SH-SY5Y (cell line): Measurements from ENCODE around the gene FNDC10.

Experiments
- GATA2 ChIP-seq: IDR thresholded peaks from 2 replicates; pipeline ENCODE4 v1.6.1; 2011; ENCODE audit warnings: mild to moderate bottlenecking, low read depth, low read length
- GATA3 ChIP-seq: IDR thresholded peaks from 2 replicates; pipeline ENCODE4 v1.6.1; 2011; ENCODE audit warnings: low read depth, mild to moderate bottlenecking, low read length, moderate library complexity

The FNDC10 gene

DNA sequence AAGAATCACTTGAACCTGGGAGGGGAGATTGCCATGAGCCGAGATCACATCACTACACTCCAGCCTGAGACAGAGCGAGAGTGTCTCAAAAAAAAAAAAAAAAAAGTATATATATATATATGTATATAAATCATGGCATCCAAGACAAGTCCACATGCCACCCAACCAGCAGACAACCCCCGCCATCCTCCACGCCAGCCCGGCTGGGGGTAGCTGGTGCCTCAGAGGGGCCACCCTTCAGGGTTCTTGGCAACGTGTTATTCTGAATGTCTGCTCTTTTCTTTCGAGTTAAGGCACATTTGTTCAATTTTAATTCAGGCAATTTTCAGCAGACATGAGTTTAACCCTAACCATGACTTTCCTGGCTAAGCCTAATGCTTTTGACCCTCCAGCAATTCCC lies 49.8 kb downstream of the FNDC10 start:
- TF ChIP-seq GATA3 (no peak), GATA2 (no peak)

GRCh38 chr1:1548591-1548990 lies 51.3 kb downstream of the FNDC10 start:
- no peak for TF ChIP-seq GATA2
- no peak for TF ChIP-seq GATA3
